ENCODE measurements around the gene FKBP1A.

The FKBP1A gene

GRCh38 chr20:1427457-1428054 is 34.7 kb upstream of the FKBP1A start:
- no peaks in the 10 kb centered on the region for H3K9me3 Mint-ChIP-seq
- peaks cover 3 to 6% of the 10 kb centered on the region in 2 donors for H3K4me1 Mint-ChIP-seq (ENCODE audit: low read depth in 2 of 2)
- no peak overlapping the region for H3K27ac Mint-ChIP-seq
- DNase-seq (no peak), ATAC-seq (replicated peaks) (no peak)
- no peaks in the 10 kb centered on the region for H3K36me3 Mint-ChIP-seq (ENCODE audit: insufficient read depth)
- peaks cover 84 to 95% of the 10 kb centered on the region in 2 donors for H3K27me3 Mint-ChIP-seq
- H3K4me3 Mint-ChIP-seq = no peak overlapping the region

- ATAC-seq (replicated peaks) (no peak), DNase-seq (no peak)
- H3K4me1 Mint-ChIP-seq (ENCODE audit: low read depth in 2 of 2) = peaks cover 3 to 6% of the 10 kb centered on the region in 2 donors
- H3K9me3 Mint-ChIP-seq = no peaks in the 10 kb centered on the region
- H3K27me3 Mint-ChIP-seq = peaks cover 79 to 93% of the 10 kb centered on the region in 2 donors
- H3K4me3 Mint-ChIP-seq = no peak overlapping the region
- H3K36me3 Mint-ChIP-seq (ENCODE audit: insufficient read depth) = no peaks in the 10 kb centered on the region
- no peak overlapping the region for H3K27ac Mint-ChIP-seq
These were observed 33.5 kb upstream of the FKBP1A start for GRCh38 chr20:1426231-1426849.

- H3K27ac Mint-ChIP-seq = no peak overlapping the region
- peaks cover 0 to 3% of the 10 kb centered on the region in 2 donors for H3K9me3 Mint-ChIP-seq
- DNase-seq (no peak), ATAC-seq (replicated peaks) (no peak)
- no peaks in the 10 kb centered on the region for H3K36me3 Mint-ChIP-seq (ENCODE audit: insufficient read depth)
- H3K27me3 Mint-ChIP-seq = peaks cover 72 to 73% of the 10 kb centered on the region in 2 donors
- H3K4me3 Mint-ChIP-seq = no peak overlapping the region
- H3K4me1 Mint-ChIP-seq (ENCODE audit: low read depth in 2 of 2) = peaks cover 3 to 6% of the 10 kb centered on the region in 2 donors
These were observed 31.5 kb upstream of the FKBP1A start for GRCh38 chr20:1424336-1424735.

- no peak overlapping the region for H3K27ac Mint-ChIP-seq
- H3K27me3 Mint-ChIP-seq = peaks cover 65 to 67% of the 10 kb centered on the region in 2 donors
- peaks cover 0 to 3% of the 10 kb centered on the region in 2 donors for H3K9me3 Mint-ChIP-seq
- H3K4me1 Mint-ChIP-seq (ENCODE audit: low read depth in 2 of 2) = peaks cover 3 to 6% of the 10 kb centered on the region in 2 donors
- no peaks in the 10 kb centered on the region for H3K36me3 Mint-ChIP-seq (ENCODE audit: insufficient read depth)
- ATAC-seq (replicated peaks) (no peak), DNase-seq (no peak)
- no peak overlapping the region for H3K4me3 Mint-ChIP-seq
These were observed 30.8 kb upstream of the FKBP1A start for GRCh38 chr20:1423625-1424106.

- H3K4me1 Mint-ChIP-seq (ENCODE audit: low read depth in 2 of 2) = peaks cover 3 to 6% of the 10 kb centered on the region in 2 donors
- no peak for DNase-seq
- H3K27me3 Mint-ChIP-seq = peaks cover 63 to 67% of the 10 kb centered on the region in 2 donors
- H3K9me3 Mint-ChIP-seq = peaks cover 0 to 3% of the 10 kb centered on the region in 2 donors
- no peak overlapping the region for H3K27ac Mint-ChIP-seq
- no peak for ATAC-seq (replicated peaks)
- no peak overlapping the region for H3K4me3 Mint-ChIP-seq
- H3K36me3 Mint-ChIP-seq (ENCODE audit: insufficient read depth) = no peaks in the 10 kb centered on the region
These were observed 30.4 kb upstream of the FKBP1A start for GRCh38 chr20:1423206-1423605.

GRCh38 chr20:1422753-1423152 is 29.9 kb upstream of the FKBP1A start:
- no peak overlapping the region for H3K4me3 Mint-ChIP-seq
- H3K4me1 Mint-ChIP-seq (ENCODE audit: low read depth in 2 of 2) = peaks cover 3 to 6% of the 10 kb centered on the region in 2 donors
- H3K27me3 Mint-ChIP-seq = peaks cover 63 to 67% of the 10 kb centered on the region in 2 donors
- H3K27ac Mint-ChIP-seq = no peak overlapping the region
- peaks cover 0 to 3% of the 10 kb centered on the region in 2 donors for H3K9me3 Mint-ChIP-seq
- H3K36me3 Mint-ChIP-seq (ENCODE audit: insufficient read depth) = no peaks in the 10 kb centered on the region
- DNase-seq (no peak), ATAC-seq (replicated peaks) (no peak)

GRCh38 chr20:1420066-1420465 is 27.2 kb upstream of the FKBP1A start:
- no peak overlapping the region for H3K4me3 Mint-ChIP-seq

GRCh38 chr20:1418350-1418749 is 25.5 kb upstream of the FKBP1A start:
- ATAC-seq (replicated peaks) = no peak
- Mint-ChIP-seq H3K36me3 (ENCODE audit: insufficient read depth) (no peaks in the 10 kb centered on the region), H3K9me3 (peaks cover 0 to 3% of the 10 kb centered on the region in 2 donors), H3K4me3 (no peak overlapping the region), H3K27me3 (peaks cover 35 to 49% of the 10 kb centered on the region in 2 donors), H3K27ac (no peak overlapping the region), H3K4me1 (ENCODE audit: low read depth in 2 of 2) (peaks cover 3 to 6% of the 10 kb centered on the region in 2 donors)
- no peak for DNase-seq

More at GRCh38 chr20:1420066-1420465, 27.2 kb upstream of the FKBP1A start:
- DNase-seq = no peak
- Mint-ChIP-seq H3K36me3 (ENCODE audit: insufficient read depth) (no peaks in the 10 kb centered on the region), H3K4me1 (ENCODE audit: low read depth in 2 of 2) (peaks cover 3 to 6% of the 10 kb centered on the region in 2 donors), H3K9me3 (peaks cover 0 to 3% of the 10 kb centered on the region in 2 donors), H3K27me3 (peaks cover 47 to 55% of the 10 kb centered on the region in 2 donors), H3K27ac (no peak overlapping the region)
- no peak for ATAC-seq (replicated peaks)

- peaks cover 0 to 3% of the 10 kb centered on the region in 2 donors for H3K9me3 Mint-ChIP-seq
- H3K4me1 Mint-ChIP-seq (ENCODE audit: low read depth in 2 of 2) = peaks cover 2% of the 10 kb centered on the region in 2 donors
- H3K27ac Mint-ChIP-seq = no peak overlapping the region
- H3K4me3 Mint-ChIP-seq = no peak overlapping the region
- H3K36me3 Mint-ChIP-seq (ENCODE audit: insufficient read depth) = no peaks in the 10 kb centered on the region
- DNase-seq (no peak), ATAC-seq (replicated peaks) (no peak)
- peaks cover 30 to 44% of the 10 kb centered on the region in 2 donors for H3K27me3 Mint-ChIP-seq
These were observed 24.9 kb upstream of the FKBP1A start for GRCh38 chr20:1417790-1418189.

GRCh38 chr20:1417273-1417672 is 24.4 kb upstream of the FKBP1A start:
- Mint-ChIP-seq H3K27ac (no peak overlapping the region), H3K9me3 (peaks cover 0 to 3% of the 10 kb centered on the region in 2 donors), H3K36me3 (ENCODE audit: insufficient read depth) (no peaks in the 10 kb centered on the region), H3K4me1 (ENCODE audit: low read depth in 2 of 2) (no peaks in the 10 kb centered on the region), H3K4me3 (no peak overlapping the region), H3K27me3 (peaks cover 31 to 38% of the 10 kb centered on the region in 2 donors)
- ATAC-seq (replicated peaks) (no peak), DNase-seq (no peak)

GRCh38 chr20:1415667-1416468 is 23.0 kb upstream of the FKBP1A start:
- Mint-ChIP-seq H3K4me3 (no peak overlapping the region), H3K27me3 (peaks cover 35 to 41% of the 10 kb centered on the region in 2 donors), H3K27ac (no peak overlapping the region), H3K9me3 (peaks cover 0 to 3% of the 10 kb centered on the region in 2 donors), H3K36me3 (ENCODE audit: insufficient read depth) (no peaks in the 10 kb centered on the region), H3K4me1 (ENCODE audit: low read depth in 2 of 2) (no peaks in the 10 kb centered on the region)
- no peak for ATAC-seq (replicated peaks)
- DNase-seq = no peak

GRCh38 chr20:1414982-1415381 is 22.1 kb upstream of the FKBP1A start:
- DNase-seq (no peak), ATAC-seq (replicated peaks) (no peak)
- H3K27ac Mint-ChIP-seq = no peak overlapping the region
- H3K27me3 Mint-ChIP-seq = peaks cover 29 to 50% of the 10 kb centered on the region in 2 donors
- no peaks in the 10 kb centered on the region for H3K4me1 Mint-ChIP-seq (ENCODE audit: low read depth in 2 of 2)
- H3K36me3 Mint-ChIP-seq (ENCODE audit: insufficient read depth) = no peaks in the 10 kb centered on the region
- H3K9me3 Mint-ChIP-seq = no peaks in the 10 kb centered on the region
- no peak overlapping the region for H3K4me3 Mint-ChIP-seq

GRCh38 chr20:1405801-1406200 is 12.9 kb upstream of the FKBP1A start:
- no peaks in the 10 kb centered on the region for H3K9me3 Mint-ChIP-seq
- no peaks in the 10 kb centered on the region for H3K36me3 Mint-ChIP-seq (ENCODE audit: insufficient read depth)
- peaks cover 41 to 86% of the 10 kb centered on the region in 2 donors for H3K27me3 Mint-ChIP-seq
- no peak overlapping the region for H3K27ac Mint-ChIP-seq
- DNase-seq = no peak
- H3K4me3 Mint-ChIP-seq = no peak overlapping the region
- no peak for ATAC-seq (replicated peaks)
- peaks cover 9 to 10% of the 10 kb centered on the region in 2 donors for H3K4me1 Mint-ChIP-seq (ENCODE audit: low read depth in 2 of 2)

Measured in effector memory CD8-positive, alpha-beta T cell (primary cell).